ENCODE results near the gene GABRD.

DNA sequence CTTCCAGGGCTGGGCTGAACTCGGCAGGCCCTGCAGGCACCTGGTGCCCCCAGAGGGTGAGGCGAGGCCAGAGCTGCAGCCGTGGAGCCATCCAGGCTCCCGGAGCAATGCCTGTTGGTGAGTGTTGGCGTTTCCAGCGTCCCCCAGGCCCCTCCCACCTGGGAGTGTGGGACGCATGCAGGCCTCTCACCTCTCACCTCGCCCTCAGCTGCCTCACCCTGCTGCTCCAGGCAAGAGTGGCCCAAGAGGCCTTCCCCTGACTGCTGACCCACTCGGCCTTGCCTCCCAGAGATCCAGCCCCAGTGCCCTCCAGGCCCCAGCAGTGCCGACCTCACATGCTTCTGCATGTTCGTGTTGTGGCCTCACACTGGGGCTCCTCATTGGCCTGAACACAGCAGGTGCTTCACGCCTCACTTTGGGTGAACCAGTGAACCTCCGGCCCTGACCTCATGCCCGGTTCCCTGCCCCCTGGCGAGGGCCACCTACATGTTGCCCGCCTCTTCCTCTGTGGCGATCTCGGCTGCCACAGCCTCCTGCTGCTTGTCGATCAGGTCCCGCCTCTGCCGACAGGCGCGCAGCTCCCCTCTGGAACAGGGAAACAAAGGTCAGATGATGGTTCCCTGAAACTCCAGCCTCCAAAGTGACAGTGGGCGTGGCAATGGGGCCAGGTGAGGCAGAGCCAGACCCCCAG is 32.5 kb upstream of the GABRD start:
- no peak for TF ChIP-seq POLR2A (IDR thresholded peaks at IDR 0.05; ENCODE audit: extremely low read depth, insufficient read length)
- TF ChIP-seq, protein P1, sequence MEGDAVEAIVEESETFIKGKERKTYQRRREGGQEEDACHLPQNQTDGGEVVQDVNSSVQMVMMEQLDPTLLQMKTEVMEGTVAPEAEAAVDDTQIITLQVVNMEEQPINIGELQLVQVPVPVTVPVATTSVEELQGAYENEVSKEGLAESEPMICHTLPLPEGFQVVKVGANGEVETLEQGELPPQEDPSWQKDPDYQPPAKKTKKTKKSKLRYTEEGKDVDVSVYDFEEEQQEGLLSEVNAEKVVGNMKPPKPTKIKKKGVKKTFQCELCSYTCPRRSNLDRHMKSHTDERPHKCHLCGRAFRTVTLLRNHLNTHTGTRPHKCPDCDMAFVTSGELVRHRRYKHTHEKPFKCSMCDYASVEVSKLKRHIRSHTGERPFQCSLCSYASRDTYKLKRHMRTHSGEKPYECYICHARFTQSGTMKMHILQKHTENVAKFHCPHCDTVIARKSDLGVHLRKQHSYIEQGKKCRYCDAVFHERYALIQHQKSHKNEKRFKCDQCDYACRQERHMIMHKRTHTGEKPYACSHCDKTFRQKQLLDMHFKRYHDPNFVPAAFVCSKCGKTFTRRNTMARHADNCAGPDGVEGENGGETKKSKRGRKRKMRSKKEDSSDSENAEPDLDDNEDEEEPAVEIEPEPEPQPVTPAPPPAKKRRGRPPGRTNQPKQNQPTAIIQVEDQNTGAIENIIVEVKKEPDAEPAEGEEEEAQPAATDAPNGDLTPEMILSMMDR (IDR thresholded peaks at IDR 0.05; ENCODE audit: low read depth, low read length): no peak
- no peak for TF ChIP-seq MYC (IDR thresholded peaks at IDR 0.05; ENCODE audit: low read depth, low read length)
